ENCODE results near the gene SNX14.
"Not testable (repeated sequence)": the region's sequence is repeated elsewhere in the genome, so short reads cannot be mapped to it uniquely, and the experiment has no call there.

The SNX14 gene

DNA sequence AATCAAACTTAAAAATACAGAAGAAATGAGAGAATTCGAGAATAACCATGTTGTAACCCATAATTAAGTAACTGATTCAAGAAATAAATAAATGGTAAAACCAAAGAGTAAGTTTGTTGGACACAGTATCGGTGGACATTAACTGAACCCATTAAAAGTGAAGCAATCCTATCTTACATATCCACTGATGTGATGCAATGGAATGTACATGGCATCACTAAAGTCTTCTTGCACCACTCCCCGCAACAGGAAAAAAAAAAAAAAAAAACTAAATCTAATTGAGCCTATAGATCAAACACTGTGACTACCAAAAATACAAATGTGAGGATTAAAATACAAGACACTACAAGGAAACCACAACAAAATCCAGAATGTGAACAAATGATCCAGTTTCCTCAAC lies 7.9 kb downstream of the SNX14 start:
- no peak for DNase-seq

- DNase-seq, result not testable (repeated sequence)
Observed at GRCh38 chr6:85582832-85583231, 10.8 kb downstream of the SNX14 start.

DNA sequence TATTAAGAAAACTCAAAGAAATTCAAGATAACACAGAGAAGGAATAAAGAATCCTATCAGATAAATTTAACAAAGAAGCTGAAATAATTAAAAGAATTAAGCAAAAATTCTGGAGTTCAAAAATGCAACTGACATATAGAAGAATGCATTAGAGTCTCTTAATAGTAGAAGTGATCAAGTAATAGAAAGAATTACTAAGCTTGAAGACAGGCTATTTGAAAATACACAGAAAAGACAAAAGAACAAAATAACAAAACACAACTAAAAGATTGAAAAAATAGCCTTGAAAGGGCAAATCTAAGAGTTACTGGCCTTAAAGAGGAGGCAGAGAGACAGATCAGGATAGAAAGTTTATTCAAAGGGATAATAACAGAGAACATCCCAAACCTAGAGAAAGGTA lies 12.1 kb downstream of the SNX14 start:
- DNase-seq, result no peak

- no peak for DNase-seq
Observed at GRCh38 chr6:85580878-85581267, 12.8 kb downstream of the SNX14 start.

DNA sequence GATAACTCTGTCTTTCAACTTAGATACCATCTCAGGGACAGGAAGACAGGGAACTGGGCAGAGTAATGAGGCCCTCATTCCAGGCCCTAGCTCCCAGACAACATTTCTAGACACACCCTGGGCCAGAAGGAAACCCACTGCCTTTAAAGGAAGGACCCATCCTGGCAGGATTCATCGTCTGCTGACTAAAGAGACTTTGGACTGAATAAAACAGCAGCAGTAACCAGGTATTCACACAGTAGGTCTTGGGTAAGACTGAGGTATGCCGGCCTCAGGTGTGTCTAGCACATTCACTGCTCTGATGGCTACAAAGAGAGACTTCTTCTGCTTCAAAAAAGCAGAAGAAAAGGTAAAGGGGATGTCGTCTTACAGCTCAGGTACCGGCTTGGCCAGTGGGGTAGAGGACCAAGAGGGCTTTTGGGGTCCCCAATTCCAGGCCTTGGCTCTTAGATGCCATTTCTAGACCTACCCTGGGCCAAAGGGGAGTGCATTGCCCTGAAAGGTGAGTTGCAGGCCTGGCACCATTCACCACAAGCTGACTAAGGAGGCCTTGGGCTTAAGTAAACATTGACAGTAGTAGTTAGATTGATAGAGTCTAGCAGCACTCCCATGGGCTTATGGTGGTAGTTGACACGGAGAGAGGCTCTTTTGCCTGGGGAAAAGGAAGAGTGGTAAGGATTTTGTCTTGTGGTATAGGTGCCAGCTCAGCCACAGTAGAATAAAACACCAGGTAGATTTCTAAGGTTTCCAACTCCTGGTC lies 13.4 kb downstream of the SNX14 start:
- DNase-seq, result no peak

- no peak for DNase-seq
Observed at GRCh38 chr6:85579581-85579980, 14.1 kb downstream of the SNX14 start.

- no peak for DNase-seq
Observed at GRCh38 chr6:85576476-85576875, 17.2 kb downstream of the SNX14 start.

GRCh38 chr6:85574932-85575598 lies 18.6 kb downstream of the SNX14 start:
- no peak for DNase-seq

GRCh38 chr6:85569323-85569722 lies 24.3 kb downstream of the SNX14 start:
- DNase-seq, result no peak

DNA sequence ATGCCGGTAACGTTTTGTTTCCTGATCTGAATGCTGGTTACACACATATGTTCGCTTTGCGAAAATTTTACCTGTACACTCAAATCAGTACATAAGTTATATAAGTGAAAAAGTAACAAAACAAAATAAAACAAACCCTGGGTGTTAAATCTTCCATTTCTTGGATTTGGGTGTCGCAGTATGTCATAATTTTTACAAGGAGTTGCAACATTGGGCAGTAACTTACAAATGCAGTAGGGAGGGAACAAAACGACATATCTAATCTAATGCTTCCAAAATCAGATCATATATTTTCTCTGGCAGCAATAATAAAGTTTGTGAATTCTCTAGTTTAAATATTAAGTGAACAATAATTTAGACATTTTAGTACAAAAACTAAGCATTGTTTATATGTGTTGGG lies 25.2 kb downstream of the SNX14 start:
- no peak for DNase-seq

DNA sequence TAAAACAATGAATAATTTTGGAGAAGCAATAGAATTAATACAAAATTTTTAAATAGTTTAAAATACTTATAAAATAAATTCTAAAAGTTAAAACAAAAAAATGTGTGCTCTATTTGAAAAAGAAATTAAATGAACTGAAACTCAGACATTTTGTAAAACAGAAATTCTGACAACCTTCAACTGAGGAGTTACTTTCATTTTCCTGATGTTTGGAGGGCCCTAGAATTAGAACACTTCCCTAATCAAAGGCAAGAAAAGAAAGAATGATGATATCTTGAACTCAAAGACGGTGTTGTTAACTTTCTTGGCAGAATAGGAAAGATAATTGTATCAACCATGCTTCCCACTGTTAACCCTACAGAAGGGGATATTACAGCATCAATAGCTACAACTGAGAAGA lies 27.9 kb downstream of the SNX14 start:
- no peak for DNase-seq

DNA sequence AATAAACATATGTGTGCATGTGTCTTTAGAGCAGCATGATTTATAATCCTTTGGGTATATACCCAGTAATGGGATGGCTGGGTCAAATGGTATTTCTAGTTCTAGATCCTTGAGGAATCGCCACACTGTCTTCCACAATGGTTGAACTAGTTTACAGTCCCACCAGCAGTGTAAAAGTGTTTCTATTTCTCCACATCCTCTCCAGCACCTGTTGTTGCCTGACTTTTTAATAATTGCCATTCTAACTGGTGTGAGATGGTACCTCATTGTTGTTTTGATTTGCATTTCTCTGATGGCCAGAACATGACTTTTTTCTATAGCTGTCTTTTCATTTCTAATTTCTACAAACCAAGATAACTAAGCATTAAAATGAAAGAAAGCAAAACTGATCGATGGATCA lies 29.4 kb downstream of the SNX14 start:
- DNase-seq, result not testable (repeated sequence)

- no peak for DNase-seq
Observed at GRCh38 chr6:85561750-85562357, 31.8 kb downstream of the SNX14 start.

GRCh38 chr6:85556992-85557668 lies 36.5 kb downstream of the SNX14 start:
- DNase-seq, result no peak

DNA sequence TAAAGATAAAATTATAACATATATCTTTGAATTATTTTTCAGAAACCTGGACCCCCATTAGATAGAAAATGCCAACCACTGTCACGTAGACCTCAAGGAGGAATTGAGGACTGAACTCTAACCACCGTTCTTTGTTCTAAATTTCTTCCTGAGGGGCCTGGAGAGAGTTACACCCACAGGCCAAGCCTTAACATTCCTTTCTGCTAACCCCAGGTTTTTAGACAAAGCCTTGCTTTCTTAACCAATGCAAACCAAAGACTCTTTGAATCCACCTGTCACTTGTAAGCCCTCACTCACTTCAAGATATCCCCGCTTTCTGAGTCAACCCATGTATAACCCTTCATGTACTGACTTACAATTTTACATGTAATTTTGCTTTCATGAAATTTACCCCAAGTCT lies 41.0 kb downstream of the SNX14 start:
- no peak for DNase-seq

DNA sequence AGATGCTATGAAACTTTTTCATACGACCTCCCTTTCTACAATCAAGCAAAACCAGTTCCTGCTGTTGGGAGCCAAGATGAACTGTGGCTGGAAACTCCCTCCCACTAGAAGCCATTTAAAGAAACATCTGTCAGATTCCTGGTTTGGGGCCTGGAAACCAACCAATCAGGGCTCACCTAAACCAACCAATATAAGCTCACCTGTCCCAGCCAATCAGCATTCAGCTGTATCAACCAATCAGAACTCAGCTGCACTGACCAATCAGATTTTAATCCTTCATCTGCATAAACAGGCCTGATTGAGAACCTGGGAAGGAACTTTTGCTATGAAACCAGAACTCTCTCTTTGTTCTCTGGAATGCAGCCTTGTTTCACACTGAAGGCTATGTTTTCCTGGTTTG lies 42.4 kb downstream of the SNX14 start:
- no peak for DNase-seq

DNA sequence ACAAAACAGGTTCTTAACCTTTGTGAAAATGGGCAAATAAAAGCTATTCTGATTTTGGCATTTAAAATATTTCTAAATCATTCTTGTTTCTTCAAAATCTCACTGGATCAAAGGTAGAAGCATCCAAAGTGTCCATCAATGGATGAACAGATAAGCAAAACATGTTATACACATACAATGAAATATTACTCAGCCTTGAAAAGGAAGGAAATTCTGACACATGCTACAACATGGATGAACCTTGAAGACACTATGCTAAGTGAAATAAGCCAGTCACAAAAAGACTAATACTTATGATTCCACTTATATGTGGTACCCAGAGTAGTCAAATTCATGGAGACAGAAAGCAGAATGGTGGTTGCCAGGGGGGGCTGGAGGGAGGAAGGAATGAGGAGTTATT lies 45.9 kb downstream of the SNX14 start:
- DNase-seq, result no peak

DNA sequence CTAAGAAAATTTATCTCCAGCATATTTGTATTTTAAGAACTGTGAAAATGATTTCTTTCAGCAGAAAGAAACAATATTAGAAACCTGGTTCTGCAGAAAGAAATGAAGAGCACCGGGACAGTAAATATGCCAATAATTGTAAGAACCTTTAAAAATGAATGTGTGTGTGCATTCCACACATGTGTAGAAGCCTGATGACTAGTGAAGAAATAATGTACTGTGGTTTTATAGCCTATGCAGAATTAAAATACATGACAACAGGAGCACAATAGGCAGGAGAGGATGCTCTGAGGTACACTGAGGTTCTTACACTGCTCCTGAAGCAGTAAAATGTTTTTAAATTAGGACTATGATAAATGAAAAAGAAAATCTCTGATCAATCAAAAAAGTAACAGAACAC lies 48.9 kb downstream of the SNX14 start:
- no peak for DNase-seq

DNA sequence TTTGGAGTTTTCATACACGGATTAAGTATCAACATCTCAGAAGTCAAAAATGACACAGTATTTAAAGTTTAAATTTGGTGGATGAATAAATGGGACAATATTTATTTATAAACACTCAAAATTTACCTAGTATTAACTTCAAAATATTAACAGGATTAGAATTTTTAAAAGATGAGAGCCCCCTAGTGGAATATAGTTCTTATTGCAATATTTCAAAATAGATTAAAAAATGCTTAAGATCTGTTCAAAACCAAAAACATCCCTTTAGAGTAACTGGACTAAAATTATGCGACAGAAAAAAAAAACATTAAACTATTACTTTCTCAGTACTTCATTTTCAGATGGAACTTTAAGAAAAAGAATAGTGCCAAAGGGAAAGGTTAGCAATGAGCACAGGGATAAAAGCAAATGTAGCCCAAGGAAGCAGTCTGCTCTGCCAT lies 56.6 kb downstream of the SNX14 start:
- peak in 1 of 2 experiments; percentile 1 for DNase-seq

- not testable (repeated sequence) for DNase-seq
Observed at GRCh38 chr6:85524281-85524680, 69.4 kb downstream of the SNX14 start.

DNA sequence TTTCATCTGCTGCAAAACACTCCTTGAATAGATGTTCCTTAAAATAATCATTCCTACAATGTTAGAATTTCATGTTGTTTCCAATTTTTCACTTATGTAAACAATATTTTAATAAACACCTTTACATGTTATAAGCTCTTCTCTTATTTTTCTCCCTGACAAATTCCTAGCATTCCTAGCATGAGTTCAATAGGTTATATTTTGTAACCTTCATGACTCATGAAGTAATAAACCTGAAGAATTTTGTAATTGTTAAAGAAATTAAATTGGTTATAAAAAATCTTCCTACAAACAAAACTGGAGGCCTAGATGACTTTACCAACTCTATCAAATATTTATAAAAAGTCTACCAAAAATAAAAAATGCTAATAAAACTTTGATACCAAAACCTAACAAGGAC lies 77.5 kb downstream of the SNX14 start:
- DNase-seq, result no peak

- DNase-seq, result no peak
Observed at GRCh38 chr6:85506441-85507093, 87.1 kb downstream of the SNX14 start.
